ENCODE measurements around the gene TMIGD2.
A peak's percentile ranks its signal among the peaks of the same experiment; 100 is the strongest.

Gene TMIGD2

DNA sequence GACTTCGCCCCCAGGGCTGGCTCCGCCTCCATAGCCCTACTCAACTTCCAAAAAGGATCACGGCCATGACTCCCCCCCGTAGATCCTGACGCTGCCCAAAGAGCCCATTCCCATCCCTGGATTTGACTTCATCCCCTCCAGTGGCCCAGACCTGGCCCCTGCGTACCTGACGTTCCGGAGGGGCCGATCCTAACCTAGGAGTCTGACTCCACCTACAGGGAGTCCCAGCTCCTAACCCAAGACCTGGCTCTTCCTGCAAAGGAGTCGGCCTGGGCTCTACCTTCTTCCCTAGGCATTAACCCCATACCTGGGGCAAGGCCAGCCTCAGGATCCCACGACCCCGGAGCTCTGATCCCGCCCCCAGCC lies 25.7 kb upstream of the TMIGD2 start:
- POLR2A ChIA-PET, result interaction anchor here (0.7 to 1.0 kb wide), 2 partner anchors 8 to 15 kb away, joined by 3 to 6 read pairs; partner anchors contain the start of gene MPND
- TF ChIP-seq LEF1 (IDR thresholded peaks at IDR 0.05; ENCODE audit: borderline replicate concordance) (no peak), FOXA1 (IDR thresholded peaks at IDR 0.05) (no peak), ELF4 (IDR thresholded peaks at IDR 0.05) (no peak), SUZ12 (IDR thresholded peaks at IDR 0.05) (no peak)
- CTCF ChIA-PET, result interaction anchor here (1.0 to 1.1 kb wide), 2 partner anchors 25 to 61 kb away, joined by 3 read pairs; no protein-coding TSS in a partner anchor
- no peak for DNase-seq (ENCODE audit: extremely low spot score)

DNA sequence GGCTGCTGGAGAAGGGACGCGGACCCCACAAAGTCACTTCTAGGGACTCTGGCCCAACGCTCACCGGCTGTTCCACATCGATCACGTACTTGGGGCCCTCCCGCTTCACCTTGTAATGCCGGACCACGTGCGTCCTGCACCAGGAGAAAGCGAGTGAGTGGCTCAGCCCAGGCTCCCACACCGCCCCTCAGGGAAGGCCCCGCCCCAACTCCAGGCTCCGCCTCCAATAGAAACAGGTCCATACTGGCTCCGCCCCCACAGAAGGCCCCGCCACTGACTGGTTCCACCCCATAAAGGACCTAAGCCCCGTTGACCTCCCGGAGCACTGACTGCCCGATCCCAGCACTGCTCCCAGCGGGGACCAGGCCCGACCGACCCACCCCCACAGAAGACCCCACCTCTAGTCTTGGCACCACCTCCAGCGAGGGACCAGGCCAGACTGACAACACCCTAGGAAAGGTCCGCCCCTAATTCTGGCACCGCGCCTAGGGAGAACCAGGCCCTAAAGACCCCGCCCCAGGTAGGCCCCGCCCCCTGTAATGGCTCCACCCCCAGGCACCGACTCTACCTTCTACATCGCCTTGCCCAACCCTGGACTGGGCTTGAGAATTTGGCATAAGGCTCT lies 25.2 kb upstream of the TMIGD2 start:
- CTCF ChIA-PET, result interaction anchor here (1.0 to 1.1 kb wide), 2 partner anchors 25 to 60 kb away, joined by 3 read pairs; no protein-coding TSS in a partner anchor
- DNase-seq (ENCODE audit: extremely low spot score), result peak; percentile 86
- POLR2A ChIA-PET, result interaction anchor here (1.0 kb wide), 1 partner anchor 16 kb away, joined by 6 read pairs; the partner anchor contains the start of gene MPND
- TF ChIP-seq ZNF384 (IDR thresholded peaks at IDR 0.05) (no peak), LEF1 (IDR thresholded peaks at IDR 0.05; ENCODE audit: borderline replicate concordance) (no peak)
- TF ChIP-seq, protein P1, sequence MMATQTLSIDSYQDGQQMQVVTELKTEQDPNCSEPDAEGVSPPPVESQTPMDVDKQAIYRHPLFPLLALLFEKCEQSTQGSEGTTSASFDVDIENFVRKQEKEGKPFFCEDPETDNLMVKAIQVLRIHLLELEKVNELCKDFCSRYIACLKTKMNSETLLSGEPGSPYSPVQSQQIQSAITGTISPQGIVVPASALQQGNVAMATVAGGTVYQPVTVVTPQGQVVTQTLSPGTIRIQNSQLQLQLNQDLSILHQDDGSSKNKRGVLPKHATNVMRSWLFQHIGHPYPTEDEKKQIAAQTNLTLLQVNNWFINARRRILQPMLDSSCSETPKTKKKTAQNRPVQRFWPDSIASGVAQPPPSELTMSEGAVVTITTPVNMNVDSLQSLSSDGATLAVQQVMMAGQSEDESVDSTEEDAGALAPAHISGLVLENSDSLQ (IDR thresholded peaks at IDR 0.05), result no peak

DNA sequence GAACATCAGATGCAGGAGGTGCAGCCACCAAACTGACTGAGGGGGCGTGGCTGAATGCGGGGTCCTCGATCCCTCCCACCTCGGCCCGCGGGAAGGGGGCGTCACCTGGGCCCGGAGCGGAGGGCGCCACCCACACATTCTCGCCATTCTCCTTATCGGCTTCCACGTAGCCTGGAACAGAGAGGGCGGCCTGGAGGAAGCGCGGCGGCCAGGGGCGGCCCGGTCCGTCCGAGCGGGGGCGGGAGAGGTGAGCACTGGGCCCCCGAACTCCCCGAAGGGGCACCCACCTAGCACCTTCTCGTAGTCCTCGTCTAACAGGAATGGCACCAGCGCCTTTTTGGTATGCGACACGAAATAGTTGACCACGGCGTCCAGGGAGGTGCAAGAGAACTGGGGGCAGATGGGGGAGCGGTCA lies 24.7 kb upstream of the TMIGD2 start:
- ChIA-PET CTCF (no interaction called here), POLR2A (no interaction called here)
- TF ChIP-seq CTBP1 (IDR thresholded peaks at IDR 0.05; ENCODE audit: borderline replicate concordance) (no peak), ARNT (IDR thresholded peaks at IDR 0.05) (no peak), FOXK2 (IDR thresholded peaks at IDR 0.05) (no peak), ELF4 (IDR thresholded peaks at IDR 0.05) (no peak), L3MBTL2 (conservative IDR thresholded peaks at IDR 0.05) (peak; percentile 74)
- DNase-seq (ENCODE audit: extremely low spot score), result no peak

DNA sequence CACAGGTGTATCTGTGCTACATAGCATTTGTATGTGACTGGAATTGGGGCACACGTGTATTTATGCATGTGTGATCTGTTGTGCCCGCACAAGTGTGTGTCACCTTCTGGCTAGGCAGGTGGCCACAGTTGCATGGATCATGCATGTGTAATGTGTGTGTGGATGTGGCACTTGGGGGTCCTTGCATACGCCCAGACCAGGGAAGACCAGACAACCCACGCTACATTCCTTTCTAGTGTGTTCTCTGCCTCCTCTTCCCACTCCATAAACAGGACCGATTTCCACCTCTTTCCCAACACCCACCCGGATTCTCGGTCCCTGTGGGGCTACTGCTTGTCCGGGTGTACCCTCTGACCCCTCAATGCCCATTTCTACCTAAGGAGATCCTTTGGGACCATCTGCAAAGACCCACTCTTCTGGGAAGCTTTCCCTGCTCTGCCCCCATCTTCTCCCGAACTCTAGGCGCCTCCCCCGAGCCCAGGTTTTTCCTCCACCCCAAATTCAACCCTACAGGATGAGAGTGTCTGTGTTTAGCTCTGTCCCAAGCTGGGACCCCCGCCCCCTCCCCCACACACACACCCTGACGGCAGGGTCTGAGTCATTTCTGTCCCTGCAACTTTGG lies 24.1 kb upstream of the TMIGD2 start:
- CTCF ChIA-PET, result no interaction called here
- TF ChIP-seq CTBP1 (IDR thresholded peaks at IDR 0.05; ENCODE audit: borderline replicate concordance) (no peak), BHLHE40 (IDR thresholded peaks at IDR 0.05; ENCODE audit: borderline replicate concordance) (no peak), FOXA1 (IDR thresholded peaks at IDR 0.05) (no peak), SUZ12 (IDR thresholded peaks at IDR 0.05) (no peak), SP1 (IDR thresholded peaks at IDR 0.05) (no peak), LEF1 (IDR thresholded peaks at IDR 0.05; ENCODE audit: borderline replicate concordance) (no peak), ZNF384 (IDR thresholded peaks at IDR 0.05) (no peak), ELF4 (IDR thresholded peaks at IDR 0.05) (no peak), HDGF (IDR thresholded peaks at IDR 0.05; ENCODE audit: borderline replicate concordance) (no peak), TARDBP (IDR thresholded peaks at IDR 0.05) (no peak), FOXM1 (IDR thresholded peaks at IDR 0.05; ENCODE audit: borderline replicate concordance) (no peak), ARNT (IDR thresholded peaks at IDR 0.05) (no peak), NFRKB (IDR thresholded peaks at IDR 0.05) (no peak), L3MBTL2 (conservative IDR thresholded peaks at IDR 0.05) (no peak)
- TF ChIP-seq, protein P1 (IDR thresholded peaks at IDR 0.05), result no peak
- POLR2A ChIA-PET, result no interaction called here
- DNase-seq (ENCODE audit: extremely low spot score), result no peak

DNA sequence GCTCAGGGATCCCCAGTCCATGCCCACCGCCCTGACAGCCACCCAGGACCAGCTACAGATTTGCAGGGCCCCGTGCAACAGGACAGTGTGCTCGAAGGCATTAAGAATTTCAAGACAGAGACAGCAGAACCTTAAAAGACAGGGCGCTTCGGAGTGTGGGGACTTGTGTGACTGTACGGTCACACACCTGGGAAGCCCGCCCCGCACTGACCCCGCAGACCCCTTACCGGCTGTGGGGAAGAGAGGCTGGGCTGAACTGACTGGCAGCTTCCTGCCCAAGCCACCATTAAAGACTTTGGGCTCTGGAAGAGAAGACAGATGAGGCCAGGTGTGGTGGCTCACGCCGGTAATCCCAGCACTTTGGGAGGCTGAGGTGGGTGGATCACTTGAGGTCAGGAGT lies 22.0 kb upstream of the TMIGD2 start:
- CTCF ChIA-PET, result interaction anchor here (1.1 kb wide), 1 partner anchor 57 kb away, joined by 3 read pairs; no protein-coding TSS in a partner anchor
- DNase-seq (ENCODE audit: extremely low spot score), result no peak
- TF ChIP-seq ARNT (IDR thresholded peaks at IDR 0.05) (no peak), L3MBTL2 (conservative IDR thresholded peaks at IDR 0.05) (no peak)
- POLR2A ChIA-PET, result interaction anchor here (1.5 kb wide), 1 partner anchor 18 kb away, joined by 7 read pairs; no protein-coding TSS in a partner anchor

DNA sequence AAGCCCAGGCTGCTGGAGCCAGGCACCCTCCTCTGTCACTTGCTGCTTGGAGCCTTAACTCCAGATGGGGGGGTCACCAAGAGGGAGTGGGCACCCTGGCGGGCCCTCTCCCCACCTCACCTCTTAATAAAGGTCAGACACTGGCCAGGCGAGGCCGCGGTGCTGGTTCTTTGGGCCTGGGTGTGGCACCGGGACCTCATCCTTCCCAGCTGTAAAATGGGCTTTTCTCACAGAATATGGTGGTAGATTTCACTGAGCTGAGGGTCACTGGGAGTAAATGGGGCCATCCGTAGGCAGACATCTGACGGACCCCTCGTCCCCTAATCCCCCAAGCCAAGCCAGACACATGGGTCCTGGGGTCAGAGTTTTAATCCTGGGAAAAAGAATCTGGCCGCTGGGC lies 21.5 kb upstream of the TMIGD2 start:
- ChIA-PET CTCF (no interaction called here), POLR2A (interaction anchor here (5.1 kb wide), 1 partner anchor 19 kb away, joined by 34 read pairs; the partner anchor contains the start of gene MPND)
- no peak for DNase-seq (ENCODE audit: extremely low spot score)
- TF ChIP-seq HDGF (IDR thresholded peaks at IDR 0.05; ENCODE audit: borderline replicate concordance), result no peak
- no peak for TF ChIP-seq SP1 (IDR thresholded peaks at IDR 0.05)
- TF ChIP-seq ELF4 (IDR thresholded peaks at IDR 0.05), result no peak
- no peak for TF ChIP-seq FOXA1 (IDR thresholded peaks at IDR 0.05)
- TF ChIP-seq, protein P1 (IDR thresholded peaks at IDR 0.05), result no peak
- TF ChIP-seq FOXM1 (IDR thresholded peaks at IDR 0.05; ENCODE audit: borderline replicate concordance), result no peak
- no peak for TF ChIP-seq CTBP1 (IDR thresholded peaks at IDR 0.05; ENCODE audit: borderline replicate concordance)
- TF ChIP-seq TARDBP (IDR thresholded peaks at IDR 0.05), result no peak
- TF ChIP-seq LEF1 (IDR thresholded peaks at IDR 0.05; ENCODE audit: borderline replicate concordance), result no peak
- no peak for TF ChIP-seq FOXK2 (IDR thresholded peaks at IDR 0.05)
- TF ChIP-seq L3MBTL2 (conservative IDR thresholded peaks at IDR 0.05), result no peak
- no peak for TF ChIP-seq NFRKB (IDR thresholded peaks at IDR 0.05)
- TF ChIP-seq ARNT (IDR thresholded peaks at IDR 0.05), result no peak
- TF ChIP-seq ZNF384 (IDR thresholded peaks at IDR 0.05), result no peak
- no peak for TF ChIP-seq SUZ12 (IDR thresholded peaks at IDR 0.05)
- TF ChIP-seq BHLHE40 (IDR thresholded peaks at IDR 0.05; ENCODE audit: borderline replicate concordance), result no peak
